Neural cell (in vitro differentiated cells): ENCODE results near the gene ENO3. TPM values are rescaled to one million over a fixed set of nuclear protein-coding genes. Genes with fewer than 3 reads are reported as not detected.

Source experiments
- H2AFZ ChIP-seq: fragments of 200-600, 300-800 bp; sonication (generic), shearing (Covaris generic); 2 replicates; pipeline ENCODE4 v1.6.0; 2014; ENCODE audit warnings: low read depth, mild to moderate bottlenecking, antibody characterized with exemption, low read length, moderate library complexity
- H3F3A ChIP-seq: fragments of 200-600 bp; shearing (Covaris generic); 2 replicates; pipeline ENCODE4 v1.6.1; 2016; ENCODE audit warnings: mild to moderate bottlenecking, moderate library complexity, mixed read lengths, antibody characterized with exemption, low read length; ENCODE audit not compliant: insufficient read depth, poor library complexity, severe bottlenecking
- H3K27ac ChIP-seq: fragments of 200-600, 300-800 bp; sonication (generic), shearing (Covaris generic); 2 replicates; pipeline ENCODE4 v1.5.1; 2014; ENCODE audit warnings: mild to moderate bottlenecking, low read length, moderate library complexity
- H3K27me3 ChIP-seq: fragments of 300-800, 200-600 bp; sonication (generic), shearing (Covaris generic); 2 replicates; pipeline ENCODE4 v1.6.0; 2014; ENCODE audit warnings: mild to moderate bottlenecking, low read depth, low read length, moderate library complexity; ENCODE audit not compliant: insufficient read depth
- H3K36me3 ChIP-seq: fragments of 300-800, 200-600 bp; sonication (generic), shearing (Covaris generic); 2 replicates; pipeline ENCODE4 v1.5.1; 2014; ENCODE audit warnings: mild to moderate bottlenecking, antibody characterized with exemption, low read length, moderate library complexity; ENCODE audit not compliant: insufficient read depth
- H3K4me2 ChIP-seq: fragments of 300-800, 200-600 bp; sonication (generic), shearing (Covaris generic); 2 replicates; pipeline ENCODE4 v1.6.0; 2014; ENCODE audit warnings: mild to moderate bottlenecking, low read length
- H3K4me3 ChIP-seq: fragments of 300-800, 200-600 bp; sonication (generic), shearing (Covaris generic); 2 replicates; pipeline ENCODE4 v1.5.1; 2014; ENCODE audit warnings: mild to moderate bottlenecking, low read length, moderate library complexity
- H3K79me2 ChIP-seq: fragments of 200-600 bp; shearing (Covaris generic); replicated peaks from 2 replicates; pipeline ENCODE4 v1.6.0; 2014; ENCODE audit warnings: mild to moderate bottlenecking, low read length, moderate library complexity; ENCODE audit not compliant: insufficient read depth
- H3K9ac ChIP-seq: fragments of 300-800, 200-600 bp; sonication (generic), shearing (Covaris generic); 2 replicates; pipeline ENCODE4 v1.6.1; 2016; ENCODE audit warnings: mild to moderate bottlenecking, low read length, mixed read lengths
- H3K9me2 ChIP-seq: fragments of 200-600 bp; shearing (Covaris generic); 2 replicates; pipeline ENCODE4 v1.6.1; 2016; ENCODE audit warnings: mild to moderate bottlenecking, low read length, mixed read lengths; ENCODE audit not compliant: insufficient read depth
- H3K9me3 ChIP-seq: fragments of 200-600, 300-800 bp; sonication (generic), shearing (Covaris generic); 2 replicates; pipeline ENCODE4 v1.6.1; 2016; ENCODE audit warnings: mild to moderate bottlenecking, mixed run types, low read length, moderate library complexity, mixed read lengths
- H4K20me1 ChIP-seq: fragments of 200-600 bp; shearing (Covaris generic); 2 replicates; pipeline ENCODE4 v1.6.1; 2016; ENCODE audit warnings: mild to moderate bottlenecking, mixed run types; ENCODE audit not compliant: insufficient read depth
- EP300 ChIP-seq: fragments of 450-650 bp; conservative IDR thresholded peaks from 2 replicates; pipeline ENCODE4 v1.6.1; 2014; ENCODE audit warnings: antibody characterized with exemption, mild to moderate bottlenecking, moderate library complexity; ENCODE audit not compliant: poor library complexity, severe bottlenecking
- EZH2 ChIP-seq: fragments of 200-600, 300-800 bp; shearing (Covaris generic), sonication (generic); IDR thresholded peaks from 2 replicates; pipeline ENCODE4 v1.6.1; 2014; ENCODE audit warnings: antibody characterized with exemption, low read length, borderline replicate concordance, mild to moderate bottlenecking; ENCODE audit not compliant: insufficient read depth, poor library complexity, severe bottlenecking
- MXI1 ChIP-seq: fragments of 450-650 bp; conservative IDR thresholded peaks from 2 replicates; pipeline ENCODE4 v1.6.1; 2014; ENCODE audit warnings: antibody characterized with exemption, mild to moderate bottlenecking; ENCODE audit not compliant: poor library complexity, severe bottlenecking
- POLR2AphosphoS5 ChIP-seq: IDR thresholded peaks from 2 replicates; pipeline ENCODE4 v1.6.1; 2012
- RAD21 ChIP-seq: fragments of 450-650 bp; conservative IDR thresholded peaks from 2 replicates; pipeline ENCODE4 v1.6.1; 2014; ENCODE audit warnings: antibody characterized with exemption, mild to moderate bottlenecking, moderate library complexity
- SMC3 ChIP-seq: fragments of 450-650 bp; conservative IDR thresholded peaks from 2 replicates; pipeline ENCODE4 v1.6.1; 2014; ENCODE audit warnings: antibody characterized with exemption, mild to moderate bottlenecking, moderate library complexity; ENCODE audit not compliant: poor library complexity
- TAF1 ChIP-seq: IDR thresholded peaks from 2 replicates; pipeline ENCODE4 v1.6.1; 2012; ENCODE audit warnings: low read depth
- polyA plus RNA-seq: library from polyadenylated mRNA; depleted of rRNA; stranded (reverse); fragments of >200 nt; gene quantifications from 2 replicates; pipeline ENCODE4 v1.2.3, GENCODE V29; 2014
- small RNA-seq, 3 experiments: library from RNA; depleted of rRNA; stranded (forward); fragments of <200 nt; gene quantifications; one replicate each; pipeline ENCODE3, GENCODE V24; 2012
- TF ChIP-seq, protein P1 (sequence below): fragments of 450-650 bp; IDR thresholded peaks from 2 replicates; pipeline ENCODE4 v1.5.1; 2014; ENCODE audit warnings: antibody characterized with exemption, mild to moderate bottlenecking, moderate library complexity; ENCODE audit not compliant: poor library complexity, severe bottlenecking
- TF ChIP-seq, protein P2 (sequence below): IDR thresholded peaks from 2 replicates; pipeline ENCODE4 v1.6.1; 2012; ENCODE audit warnings: borderline replicate concordance

ENO3 gene
- polyA plus RNA-seq, 1 donor from 2014 or later = 2.3 TPM

DNA sequence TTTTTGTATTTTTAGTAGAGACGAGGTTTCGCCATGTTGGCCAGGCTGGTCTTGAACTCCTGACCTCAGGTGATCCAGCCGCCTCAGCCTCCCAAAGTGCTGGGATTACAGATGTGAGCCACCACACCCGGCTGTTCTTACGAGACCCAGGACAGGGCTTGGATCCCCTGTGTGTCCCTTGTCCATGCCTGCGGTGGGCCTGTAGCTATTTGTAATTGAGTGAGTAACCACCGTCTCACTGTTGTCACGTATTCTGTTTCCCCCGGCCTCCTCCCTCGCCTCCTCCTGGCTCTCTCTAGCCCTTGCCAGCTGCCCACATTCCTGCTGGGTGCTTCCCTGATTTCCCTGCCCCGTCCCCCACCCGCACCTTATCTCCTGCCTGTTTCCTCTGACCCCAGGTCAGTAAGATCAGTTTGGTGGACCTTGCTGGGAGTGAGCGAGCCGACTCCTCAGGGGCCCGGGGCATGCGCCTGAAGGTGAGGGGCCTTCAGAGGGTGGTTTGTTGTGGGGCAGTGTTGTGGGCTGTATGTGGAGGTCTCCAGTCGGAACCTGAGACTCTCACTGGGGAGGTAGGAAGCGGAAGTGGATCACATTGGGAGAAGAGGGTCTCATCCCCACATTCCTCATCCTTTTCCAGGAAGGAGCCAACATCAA is 52.4 kb downstream of the ENO3 start:
- H3K79me2 ChIP-seq = peaks cover 14% of the 10 kb centered on the region
- no peak overlapping the region for H3K27ac ChIP-seq
- H3F3A ChIP-seq = no peaks in the 10 kb centered on the region
- no peak overlapping the region for H3K4me3 ChIP-seq
- no peaks in the 10 kb centered on the region for H3K9me3 ChIP-seq
- no peaks in the 10 kb centered on the region for H3K27me3 ChIP-seq
- no peak overlapping the region for H2AFZ ChIP-seq
- no peaks in the 10 kb centered on the region for H3K36me3 ChIP-seq
- H3K4me2 ChIP-seq = no peak overlapping the region
- no peak overlapping the region for H3K9ac ChIP-seq
- no peaks in the 10 kb centered on the region for H4K20me1 ChIP-seq
- H3K9me2 ChIP-seq = no peaks in the 10 kb centered on the region
- TF ChIP-seq POLR2AphosphoS5 = no peak
- TF ChIP-seq MXI1 = no peak
- TF ChIP-seq, protein P1, sequence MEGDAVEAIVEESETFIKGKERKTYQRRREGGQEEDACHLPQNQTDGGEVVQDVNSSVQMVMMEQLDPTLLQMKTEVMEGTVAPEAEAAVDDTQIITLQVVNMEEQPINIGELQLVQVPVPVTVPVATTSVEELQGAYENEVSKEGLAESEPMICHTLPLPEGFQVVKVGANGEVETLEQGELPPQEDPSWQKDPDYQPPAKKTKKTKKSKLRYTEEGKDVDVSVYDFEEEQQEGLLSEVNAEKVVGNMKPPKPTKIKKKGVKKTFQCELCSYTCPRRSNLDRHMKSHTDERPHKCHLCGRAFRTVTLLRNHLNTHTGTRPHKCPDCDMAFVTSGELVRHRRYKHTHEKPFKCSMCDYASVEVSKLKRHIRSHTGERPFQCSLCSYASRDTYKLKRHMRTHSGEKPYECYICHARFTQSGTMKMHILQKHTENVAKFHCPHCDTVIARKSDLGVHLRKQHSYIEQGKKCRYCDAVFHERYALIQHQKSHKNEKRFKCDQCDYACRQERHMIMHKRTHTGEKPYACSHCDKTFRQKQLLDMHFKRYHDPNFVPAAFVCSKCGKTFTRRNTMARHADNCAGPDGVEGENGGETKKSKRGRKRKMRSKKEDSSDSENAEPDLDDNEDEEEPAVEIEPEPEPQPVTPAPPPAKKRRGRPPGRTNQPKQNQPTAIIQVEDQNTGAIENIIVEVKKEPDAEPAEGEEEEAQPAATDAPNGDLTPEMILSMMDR = no peak
- no peak for TF ChIP-seq RAD21
- no peak for TF ChIP-seq TAF1
- TF ChIP-seq, protein P2, sequence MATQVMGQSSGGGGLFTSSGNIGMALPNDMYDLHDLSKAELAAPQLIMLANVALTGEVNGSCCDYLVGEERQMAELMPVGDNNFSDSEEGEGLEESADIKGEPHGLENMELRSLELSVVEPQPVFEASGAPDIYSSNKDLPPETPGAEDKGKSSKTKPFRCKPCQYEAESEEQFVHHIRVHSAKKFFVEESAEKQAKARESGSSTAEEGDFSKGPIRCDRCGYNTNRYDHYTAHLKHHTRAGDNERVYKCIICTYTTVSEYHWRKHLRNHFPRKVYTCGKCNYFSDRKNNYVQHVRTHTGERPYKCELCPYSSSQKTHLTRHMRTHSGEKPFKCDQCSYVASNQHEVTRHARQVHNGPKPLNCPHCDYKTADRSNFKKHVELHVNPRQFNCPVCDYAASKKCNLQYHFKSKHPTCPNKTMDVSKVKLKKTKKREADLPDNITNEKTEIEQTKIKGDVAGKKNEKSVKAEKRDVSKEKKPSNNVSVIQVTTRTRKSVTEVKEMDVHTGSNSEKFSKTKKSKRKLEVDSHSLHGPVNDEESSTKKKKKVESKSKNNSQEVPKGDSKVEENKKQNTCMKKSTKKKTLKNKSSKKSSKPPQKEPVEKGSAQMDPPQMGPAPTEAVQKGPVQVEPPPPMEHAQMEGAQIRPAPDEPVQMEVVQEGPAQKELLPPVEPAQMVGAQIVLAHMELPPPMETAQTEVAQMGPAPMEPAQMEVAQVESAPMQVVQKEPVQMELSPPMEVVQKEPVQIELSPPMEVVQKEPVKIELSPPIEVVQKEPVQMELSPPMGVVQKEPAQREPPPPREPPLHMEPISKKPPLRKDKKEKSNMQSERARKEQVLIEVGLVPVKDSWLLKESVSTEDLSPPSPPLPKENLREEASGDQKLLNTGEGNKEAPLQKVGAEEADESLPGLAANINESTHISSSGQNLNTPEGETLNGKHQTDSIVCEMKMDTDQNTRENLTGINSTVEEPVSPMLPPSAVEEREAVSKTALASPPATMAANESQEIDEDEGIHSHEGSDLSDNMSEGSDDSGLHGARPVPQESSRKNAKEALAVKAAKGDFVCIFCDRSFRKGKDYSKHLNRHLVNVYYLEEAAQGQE = no peak
- no peak for TF ChIP-seq SMC3
- TF ChIP-seq EZH2 = no peak
- no peak for TF ChIP-seq EP300

Small RNA genes lying within 50 kb of the gene (small RNA-seq; reads per million reads assigned to genes)
- gene MIR6864 (0 to 2.5 (median 1.7) reads per million in 3 experiments), gene MIR6865 (0 to 3.8 (median 2.5) reads per million in 3 experiments)

Other genes starting within 250 kb of the ENO3 start
- 15.9 and 24.7 TPM in 2 replicates for gene PELP1, start 247.0 kb upstream of the ENO3 start, polyA plus RNA-seq
- gene ARRB2, start 240.5 kb upstream of the ENO3 start, polyA plus RNA-seq = 28.3 and 34.1 TPM in 2 replicates
- gene MED11, start 219.7 kb upstream of the ENO3 start, polyA plus RNA-seq = 17.2 and 20.5 TPM in 2 replicates
- not detected in 2 replicates for gene ZMYND15, start 211.3 kb upstream of the ENO3 start, polyA plus RNA-seq
- not detected in 2 replicates for gene CXCL16, start 211.2 kb upstream of the ENO3 start, polyA plus RNA-seq
- gene TM4SF5, start 179.2 kb upstream of the ENO3 start, polyA plus RNA-seq = not detected in 2 replicates
- 1.6 TPM in 1 of 2 replicates, not detected in the other for gene VMO1, start 164.8 kb upstream of the ENO3 start, polyA plus RNA-seq
- gene GLTPD2, start 162.2 kb upstream of the ENO3 start, polyA plus RNA-seq = 2.6 TPM in 1 of 2 replicates, not detected in the other
- 175 and 194 TPM in 2 replicates for gene PSMB6, start 155.0 kb upstream of the ENO3 start, polyA plus RNA-seq
- gene PLD2, start 144.0 kb upstream of the ENO3 start, polyA plus RNA-seq = 2.0 and 3.9 TPM in 2 replicates
- gene MINK1, start 117.8 kb upstream of the ENO3 start, polyA plus RNA-seq = 38.1 and 51.4 TPM in 2 replicates
- 0.45 and 2.1 TPM in 2 replicates for gene C17orf107, start 51.6 kb upstream of the ENO3 start, polyA plus RNA-seq
- 0.25 TPM in 1 of 2 replicates, not detected in the other for gene CHRNE, start 48.0 kb upstream of the ENO3 start, polyA plus RNA-seq
- gene GP1BA, start 18.8 kb upstream of the ENO3 start, polyA plus RNA-seq = not detected in 2 replicates
- 140 and 172 TPM in 2 replicates for gene SLC25A11, start 11.1 kb upstream of the ENO3 start, polyA plus RNA-seq
- gene RNF167, start 10.9 kb upstream of the ENO3 start, polyA plus RNA-seq = 52.5 and 64.1 TPM in 2 replicates
- gene PFN1, start 2.6 kb upstream of the ENO3 start, polyA plus RNA-seq = 145 and 230 TPM in 2 replicates
- 66.4 and 67.7 TPM in 2 replicates for gene SPAG7, start 16.7 kb downstream of the ENO3 start, polyA plus RNA-seq
- 3.7 and 7.3 TPM in 2 replicates for gene CAMTA2, start 36.6 kb downstream of the ENO3 start, polyA plus RNA-seq
- 0.38 TPM in 1 of 2 replicates, not detected in the other for gene INCA1, start 46.4 kb downstream of the ENO3 start, polyA plus RNA-seq
- 7.7 and 8.3 TPM in 2 replicates for gene KIF1C, start 46.8 kb downstream of the ENO3 start, polyA plus RNA-seq
- gene SLC52A1, start 84.3 kb downstream of the ENO3 start, polyA plus RNA-seq = not detected in 2 replicates
- 0.05 and 0.20 TPM in 2 replicates for gene ZFP3, start 127.3 kb downstream of the ENO3 start, polyA plus RNA-seq
- gene ZNF232, start 160.8 kb downstream of the ENO3 start, polyA plus RNA-seq = 31.8 and 32.5 TPM in 2 replicates
- gene USP6, start 164.9 kb downstream of the ENO3 start, polyA plus RNA-seq = not detected in 2 replicates
- gene ZNF594, start 240.7 kb downstream of the ENO3 start, polyA plus RNA-seq = 28.2 and 31.0 TPM in 2 replicates